Upper lobe of left lung (tissue), 6 donors: ENCODE data around the gene SFRP2. TPM values are rescaled to one million over a fixed set of nuclear protein-coding genes. Genes with fewer than 3 reads are reported as not detected.
A peak's percentile ranks its signal among the peaks of the same experiment; 100 is the strongest.

Source experiments
- ATAC-seq, 2 donors: fragments of 200-7000 bp; cut with Tn5 transposase; one replicate each; pipeline ENCODE4 v1.9.1; 2022; ENCODE audit warnings: mild to moderate bottlenecking in 2 of 2, moderate library complexity in 2 of 2; ENCODE audit not compliant: low FRiP score in 2 of 2
- DNase-seq, 2 donors: peaks; one replicate each; pipeline ENCODE4 v3.0.0-alpha.2; 2019 to 2020
- H3K27ac ChIP-seq, 4 donors: fragments of 200-600 bp; sonication (generic); one replicate each; pipeline ENCODE4 v1.5.1; 2016 to 2019
- H3K27me3 ChIP-seq, 4 donors: fragments of 200-600 bp; sonication (generic); one replicate each; pipeline ENCODE4 v1.5.1; 2017 to 2019
- H3K36me3 ChIP-seq, 4 donors: fragments of 200-600 bp; sonication (generic); one replicate each; pipeline ENCODE4 v1.5.1; 2016 to 2019
- H3K4me1 ChIP-seq, 4 donors: fragments of 200-600 bp; sonication (generic); one replicate each; pipeline ENCODE4 v1.5.1; 2018 to 2019
- H3K4me3 ChIP-seq, 4 donors: fragments of 200-600 bp; sonication (generic); one replicate each; pipeline ENCODE4 v1.5.1; 2017 to 2019; ENCODE audit warnings: mild to moderate bottlenecking in 2 of 4, moderate library complexity in 1 of 4
- H3K9me3 ChIP-seq, 4 donors: fragments of 200-600 bp; sonication (generic); one replicate each; pipeline ENCODE4 v1.5.1; 2018 to 2019
- EP300 ChIP-seq, 4 donors: sonication (generic); formaldehyde crosslinking; IDR thresholded peaks; one replicate each; pipeline ENCODE4 v1.5.1; 2017; ENCODE audit warnings: antibody characterized with exemption in 4 of 4, control low read depth in 2 of 4
- POLR2A ChIP-seq, 4 donors: fragments of 450-650 bp; IDR thresholded peaks; one replicate each; pipeline ENCODE4 v1.5.1; 2016 to 2017; ENCODE audit warnings: antibody characterized with exemption in 4 of 4, mild to moderate bottlenecking in 2 of 4
- POLR2AphosphoS5 ChIP-seq, 2 donors: sonication (generic); formaldehyde crosslinking; IDR thresholded peaks; one replicate each; pipeline ENCODE4 v1.5.1; 2017; ENCODE audit warnings: antibody characterized with exemption in 2 of 2
- WGBS, 2 donors: methylation state at CpG; one replicate each; pipeline ENCODE4 v1.1.5; 2017 to 2018; 5-methylcytosine and 5-hydroxymethylcytosine counted together
- total RNA-seq, 6 donors: library from RNA; depleted of rRNA in 4 of 6; stranded (reverse); fragments of >200 nt in 4 of 6; gene quantifications; one replicate each; pipeline versions ENCODE4 v1.1.0 to v1.2.1, GENCODE V29; 2016 to 2021
- TF ChIP-seq, protein P1 (sequence below), 6 experiments: fragments of 450-650 bp in 4 of 6; fragments of 200-600 bp in 2 of 6; sonication (generic) in 2 of 6; IDR thresholded peaks; one replicate each; pipeline ENCODE4 v1.5.1; 2016 to 2019; ENCODE audit warnings: antibody characterized with exemption in 6 of 6
- donor health status: DM: no; HTN: no; CAD: no; lungs with moderate emphysema.
- donor health status: DM: no; HTN: yes; CAD: no; lungs with severe emphysema.

The SFRP2 gene
- total RNA-seq, 6 donors from 2014 or later, result 0.98 to 45.2 (median 3.2) TPM; not detected in 1

DNA sequence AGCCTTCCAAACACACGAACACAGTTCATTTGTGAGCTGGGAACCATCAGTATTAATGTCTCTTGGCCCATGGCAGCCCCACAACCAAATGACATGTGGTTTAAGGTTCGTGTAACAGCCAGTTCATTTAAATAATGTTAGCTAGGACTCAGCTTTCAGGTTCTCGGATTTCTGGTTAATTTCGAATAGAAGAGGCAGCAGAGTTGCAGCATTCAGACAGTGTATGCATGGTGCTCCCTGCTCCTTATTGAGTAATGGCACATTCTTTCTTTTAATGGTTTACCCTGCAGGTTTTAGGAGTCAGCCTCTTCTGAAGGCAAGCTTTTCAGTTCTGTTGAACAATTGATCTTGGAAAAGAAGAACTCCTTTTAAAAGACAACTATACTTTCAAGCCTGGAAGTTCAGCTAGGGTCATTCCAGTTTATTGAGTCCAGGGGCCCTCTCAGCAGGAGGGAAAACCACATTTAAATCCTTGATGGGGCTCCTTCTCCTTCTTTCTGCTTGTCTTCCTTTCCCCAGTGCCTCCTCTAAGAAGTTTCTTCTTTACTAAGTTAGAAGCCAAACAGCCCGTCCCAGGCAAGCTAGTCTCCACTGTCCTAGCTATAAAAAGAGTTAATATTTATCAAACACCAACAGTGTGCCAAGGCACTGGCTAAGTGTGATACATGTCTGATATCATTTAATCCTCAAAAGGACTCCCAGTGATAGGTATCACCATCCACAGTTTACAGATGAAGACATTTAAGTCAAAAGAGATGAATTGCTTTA, 24.1 kb downstream of the SFRP2 start:
- peaks cover 3 to 4% (median 3%) of the 10 kb centered on the region in 4 donors for H3K4me1 ChIP-seq
- no peak for DNase-seq
- no peaks in the 10 kb centered on the region for H3K9me3 ChIP-seq
- no peak overlapping the region for H3K4me3 ChIP-seq
- 59 to 70% methylated on average over 5 of the region's 5 CpGs for WGBS, 2 donors
- H3K27me3 ChIP-seq, result peaks cover 0 to 7% (median 3%) of the 10 kb centered on the region in 4 donors
- H3K36me3 ChIP-seq, result no peaks in the 10 kb centered on the region
- no peak for ATAC-seq
- H3K27ac ChIP-seq, result no peak overlapping the region
- TF ChIP-seq, protein P1, sequence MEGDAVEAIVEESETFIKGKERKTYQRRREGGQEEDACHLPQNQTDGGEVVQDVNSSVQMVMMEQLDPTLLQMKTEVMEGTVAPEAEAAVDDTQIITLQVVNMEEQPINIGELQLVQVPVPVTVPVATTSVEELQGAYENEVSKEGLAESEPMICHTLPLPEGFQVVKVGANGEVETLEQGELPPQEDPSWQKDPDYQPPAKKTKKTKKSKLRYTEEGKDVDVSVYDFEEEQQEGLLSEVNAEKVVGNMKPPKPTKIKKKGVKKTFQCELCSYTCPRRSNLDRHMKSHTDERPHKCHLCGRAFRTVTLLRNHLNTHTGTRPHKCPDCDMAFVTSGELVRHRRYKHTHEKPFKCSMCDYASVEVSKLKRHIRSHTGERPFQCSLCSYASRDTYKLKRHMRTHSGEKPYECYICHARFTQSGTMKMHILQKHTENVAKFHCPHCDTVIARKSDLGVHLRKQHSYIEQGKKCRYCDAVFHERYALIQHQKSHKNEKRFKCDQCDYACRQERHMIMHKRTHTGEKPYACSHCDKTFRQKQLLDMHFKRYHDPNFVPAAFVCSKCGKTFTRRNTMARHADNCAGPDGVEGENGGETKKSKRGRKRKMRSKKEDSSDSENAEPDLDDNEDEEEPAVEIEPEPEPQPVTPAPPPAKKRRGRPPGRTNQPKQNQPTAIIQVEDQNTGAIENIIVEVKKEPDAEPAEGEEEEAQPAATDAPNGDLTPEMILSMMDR (IDR thresholded peaks at IDR 0.05), result no peak
- TF ChIP-seq POLR2A (IDR thresholded peaks at IDR 0.05) (no peak), POLR2AphosphoS5 (IDR thresholded peaks at IDR 0.05) (no peak), EP300 (IDR thresholded peaks at IDR 0.05) (no peak)

- H3K27ac ChIP-seq, result no peak overlapping the region
- DNase-seq (no peak), ATAC-seq (no peak)
- peaks cover 9 to 13% (median 10%) of the 10 kb centered on the region in 4 donors for H3K4me1 ChIP-seq
- no peaks in the 10 kb centered on the region for H3K36me3 ChIP-seq
- TF ChIP-seq, protein P1 (IDR thresholded peaks at IDR 0.05), result no peak
- TF ChIP-seq POLR2A (IDR thresholded peaks at IDR 0.05) (no peak), POLR2AphosphoS5 (IDR thresholded peaks at IDR 0.05) (no peak), EP300 (IDR thresholded peaks at IDR 0.05) (no peak)
- H3K27me3 ChIP-seq, result peaks cover 0 to 17% (median 7%) of the 10 kb centered on the region in 4 donors
- no peak overlapping the region for H3K4me3 ChIP-seq
- 82 to 100% methylated on average over 1 of the region's 1 CpG for WGBS, 2 donors
- no peaks in the 10 kb centered on the region for H3K9me3 ChIP-seq
These were observed 25.5 kb downstream of the SFRP2 start for GRCh38 chr4:153763404-153763803.

DNA sequence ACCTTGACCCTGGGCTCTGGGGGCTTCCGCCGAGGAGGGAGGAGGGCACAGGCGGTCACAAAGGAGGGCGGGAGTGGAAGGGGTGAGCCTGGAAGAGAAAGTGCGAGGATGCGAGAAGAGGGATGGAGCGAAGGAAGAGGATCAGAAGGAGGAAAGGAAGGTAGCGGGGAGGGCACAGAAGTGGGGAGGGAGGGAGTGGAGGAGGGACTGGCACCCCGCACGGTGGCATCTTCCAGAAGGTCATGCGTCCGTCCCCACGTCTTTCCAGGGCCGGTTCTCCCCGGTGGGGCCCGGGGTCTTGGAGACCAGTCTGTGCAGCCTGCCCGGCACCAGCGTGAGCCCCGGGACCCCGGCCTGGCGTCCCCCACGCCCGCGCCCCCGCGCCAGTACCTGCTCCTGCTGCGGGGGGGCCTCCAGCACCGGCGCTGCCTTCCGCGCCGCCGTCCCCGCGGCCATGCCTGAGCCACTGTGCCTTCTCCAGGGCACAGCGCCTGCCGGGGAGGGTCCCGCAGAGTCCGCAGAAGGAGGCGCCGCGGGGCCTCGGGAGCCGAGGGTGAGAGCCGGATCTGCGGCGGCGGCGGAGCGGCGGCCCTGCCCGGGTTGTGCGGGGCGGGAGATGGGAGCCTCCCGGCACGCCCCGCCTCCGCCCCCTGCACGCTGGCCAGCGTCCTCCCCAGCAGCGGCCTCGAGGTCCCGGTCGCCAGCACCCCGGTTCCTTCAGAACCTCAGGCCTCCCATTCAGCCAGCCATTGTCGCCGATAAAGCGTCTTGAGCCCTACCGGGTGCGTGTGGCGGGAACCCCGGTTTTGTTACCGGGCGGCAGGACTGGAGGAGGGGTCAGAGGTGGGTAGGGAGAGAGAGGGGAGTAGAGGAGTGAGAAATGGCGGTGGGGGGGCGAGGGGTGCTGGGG, 29.2 kb downstream of the SFRP2 start, which contains the start of gene RNF175:
Gene RNF175 (minus strand): TSS at position 618 of the 910 bp plus-strand sequence. CDS start 162 bp downstream, at position 456.
- Histone ChIP-seq H3K36me3 (no peaks in the 10 kb centered on the region), H3K27me3 (peaks cover 0 to 17% (median 7%) of the 10 kb centered on the region in 4 donors), H3K4me1 (peaks cover 9 to 13% (median 10%) of the 10 kb centered on the region in 4 donors), H3K27ac (peak within 1 kb of the TSS in 1 of 4 donors; percentile 40), H3K9me3 (no peaks in the 10 kb centered on the region), H3K4me3 (peak within 1 kb of the TSS; percentile 33 to 54 (median 43))
- WGBS, 2 donors, result 14 to 20% methylated on average over 28 to 42 of the region's 76 CpGs
- ATAC-seq, result peak in 1 of 2 donors; percentile 78
- peak in 1 of 2 donors; percentile 88 for DNase-seq
- TF ChIP-seq EP300 (IDR thresholded peaks at IDR 0.05), result no peak
- TF ChIP-seq, protein P1 (IDR thresholded peaks at IDR 0.05), result no peak
- no peak for TF ChIP-seq POLR2A (IDR thresholded peaks at IDR 0.05)
- no peak for TF ChIP-seq POLR2AphosphoS5 (IDR thresholded peaks at IDR 0.05)

DNA sequence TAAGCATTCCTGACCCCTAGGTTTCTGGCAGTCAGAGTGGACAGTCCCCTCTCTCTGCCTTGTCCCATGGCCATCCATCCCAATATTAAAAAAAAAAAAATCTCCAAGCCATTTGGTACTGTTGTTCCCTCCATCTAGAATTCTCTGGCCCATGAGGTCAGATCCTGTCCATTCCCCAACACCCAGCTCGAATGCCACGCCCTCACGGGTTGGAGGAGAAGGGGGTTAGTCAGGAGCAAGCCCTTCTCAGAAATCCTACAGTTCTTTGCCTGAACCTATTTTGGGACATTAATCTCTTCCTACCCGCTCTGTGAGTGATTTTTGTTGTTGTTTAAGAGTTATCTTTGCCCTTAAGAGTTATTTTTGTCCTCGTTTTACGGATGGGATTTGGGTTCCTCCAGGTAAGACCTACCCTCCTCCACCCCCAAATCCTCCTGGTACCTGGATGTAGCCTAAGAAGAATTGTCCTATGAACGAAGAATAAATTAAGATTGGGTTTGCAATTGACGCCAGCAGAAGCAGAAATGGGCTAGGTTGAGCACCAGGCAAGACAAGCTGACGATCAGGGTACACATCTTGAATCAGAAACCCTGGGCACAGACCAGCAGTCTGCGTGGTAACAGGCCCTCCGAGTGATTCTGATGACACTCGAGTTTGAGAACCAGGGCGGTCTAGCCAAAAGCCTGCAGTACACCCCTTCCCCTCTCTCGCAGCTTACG, 30.0 kb downstream of the SFRP2 start:
- Histone ChIP-seq H3K27me3 (peaks cover 0 to 17% (median 7%) of the 10 kb centered on the region in 4 donors), H3K27ac (no peak overlapping the region), H3K4me3 (peak overlapping the region in 2 of 4 donors; percentile 48 to 54), H3K36me3 (no peaks in the 10 kb centered on the region), H3K4me1 (peaks cover 9 to 13% (median 10%) of the 10 kb centered on the region in 4 donors), H3K9me3 (no peaks in the 10 kb centered on the region)
- no peak for TF ChIP-seq EP300 (IDR thresholded peaks at IDR 0.05)
- no peak for TF ChIP-seq POLR2A (IDR thresholded peaks at IDR 0.05)
- TF ChIP-seq POLR2AphosphoS5 (IDR thresholded peaks at IDR 0.05), result no peak
- TF ChIP-seq, protein P1 (IDR thresholded peaks at IDR 0.05), result no peak
- WGBS, 2 donors, result 57 to 63% methylated on average over 15 of the region's 15 CpGs
- ATAC-seq (no peak), DNase-seq (no peak)
